GM04504 (cell line): Measurements from ENCODE around the gene NUP210L.
"Not testable (repeated sequence)": the region's sequence is repeated elsewhere in the genome, so short reads cannot be mapped to it uniquely, and the experiment has no call there.

Source experiments
- DNase-seq: peaks from one replicate; pipeline ENCODE4 v3.0.0-alpha.2; 2012; ENCODE audit warnings: low read depth

The NUP210L gene

DNA sequence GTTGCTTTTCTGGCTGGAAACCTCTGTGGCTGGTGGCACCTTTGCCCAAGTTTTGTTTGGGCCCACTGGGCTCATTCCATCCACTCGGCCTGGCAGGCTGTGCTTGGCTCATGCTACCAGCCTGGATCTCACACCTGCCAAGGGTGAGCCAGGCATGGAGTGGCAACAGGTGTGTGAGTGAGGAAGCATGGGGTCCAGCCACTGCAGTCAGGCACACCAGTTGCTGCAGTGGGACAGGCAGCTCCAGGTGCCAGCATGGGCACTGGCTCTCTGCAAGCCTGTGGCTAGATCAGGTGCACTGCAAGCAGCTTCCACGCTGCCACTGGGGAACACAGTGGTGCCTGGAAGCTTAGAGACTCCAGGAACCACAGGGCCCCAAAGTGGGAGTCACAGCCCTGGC is 57.0 kb downstream of the NUP210L start:
- no peak for DNase-seq

GRCh38 chr1:154095456-154096060 is 59.3 kb downstream of the NUP210L start:
- DNase-seq: no peak

DNA sequence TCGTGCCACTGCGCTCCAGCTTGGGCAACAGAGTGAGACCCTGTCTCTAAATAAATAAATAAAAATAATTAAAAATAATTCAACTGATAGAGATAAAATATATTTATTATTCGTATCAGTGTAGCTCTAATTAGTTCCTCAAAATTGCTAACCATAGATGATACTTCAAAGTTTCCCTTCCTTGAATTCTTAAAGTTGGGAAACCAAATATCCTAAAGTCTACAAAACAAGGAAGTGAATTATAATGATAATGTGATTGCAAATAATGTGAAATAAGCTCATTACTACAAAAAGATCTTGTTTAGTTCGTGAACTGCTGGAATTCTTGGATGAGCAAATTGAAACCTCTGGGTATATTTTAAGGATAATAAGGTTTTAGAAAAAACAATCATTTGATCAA is 60.5 kb downstream of the NUP210L start:
- no peak for DNase-seq

DNA sequence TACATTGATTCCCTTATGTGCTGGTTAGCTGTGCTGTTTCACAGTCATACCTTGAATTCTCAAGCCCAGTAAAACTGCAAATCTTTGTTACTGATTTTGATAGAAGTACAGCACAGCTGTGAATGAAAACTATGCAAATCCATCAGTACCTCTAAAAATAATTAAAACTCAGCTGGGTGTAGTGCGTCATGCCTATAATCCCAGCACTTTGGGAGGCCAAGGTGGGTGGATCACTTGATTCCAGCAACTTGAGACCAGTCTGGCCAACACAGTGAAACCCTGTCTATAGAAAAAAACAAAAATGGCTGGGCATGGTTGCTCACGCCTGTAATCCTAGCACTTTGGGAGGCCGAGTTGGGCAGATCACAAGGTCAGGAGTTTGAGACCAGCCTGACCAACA is 61.2 kb downstream of the NUP210L start:
- DNase-seq: no peak

GRCh38 chr1:154091706-154092105 is 63.2 kb downstream of the NUP210L start:
- no peak for DNase-seq

DNA sequence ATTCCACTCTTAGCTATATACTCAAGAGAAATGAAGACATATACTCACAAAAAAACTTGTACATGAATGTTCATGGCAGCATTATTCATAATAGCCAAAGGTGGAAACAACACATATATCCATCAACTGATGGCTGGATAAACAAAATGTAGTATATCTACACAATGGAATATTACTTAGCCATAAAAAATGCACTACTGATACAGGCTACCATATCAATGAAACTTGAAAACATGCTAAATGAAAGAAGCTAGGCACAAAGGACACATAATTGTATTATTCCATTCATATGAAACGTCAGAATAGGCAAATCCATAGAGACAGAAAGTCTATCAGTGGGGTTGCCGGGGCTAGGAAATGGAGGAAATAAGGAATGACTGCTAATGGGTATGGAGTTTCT is 67.3 kb downstream of the NUP210L start:
- no peak for DNase-seq

DNA sequence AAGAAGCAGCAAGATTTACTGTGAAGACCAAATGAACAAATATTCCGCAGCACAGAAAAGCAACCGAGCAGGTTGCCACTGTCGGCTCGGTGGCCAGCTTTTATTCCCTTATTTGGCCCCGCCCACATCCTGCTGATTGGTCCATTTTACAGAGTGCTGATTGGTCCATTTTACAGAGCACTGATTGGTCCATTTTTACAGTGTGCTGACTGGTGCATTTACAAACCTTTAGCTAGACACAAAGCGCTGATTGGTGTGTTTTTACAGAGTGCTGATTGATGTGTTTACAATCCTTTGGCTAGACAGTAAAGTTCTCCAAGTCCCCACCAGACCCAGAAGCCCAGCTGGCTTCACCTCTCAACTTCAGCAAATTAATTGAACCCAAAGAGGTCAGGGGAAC is 71.8 kb downstream of the NUP210L start:
- not testable (repeated sequence) for DNase-seq

DNA sequence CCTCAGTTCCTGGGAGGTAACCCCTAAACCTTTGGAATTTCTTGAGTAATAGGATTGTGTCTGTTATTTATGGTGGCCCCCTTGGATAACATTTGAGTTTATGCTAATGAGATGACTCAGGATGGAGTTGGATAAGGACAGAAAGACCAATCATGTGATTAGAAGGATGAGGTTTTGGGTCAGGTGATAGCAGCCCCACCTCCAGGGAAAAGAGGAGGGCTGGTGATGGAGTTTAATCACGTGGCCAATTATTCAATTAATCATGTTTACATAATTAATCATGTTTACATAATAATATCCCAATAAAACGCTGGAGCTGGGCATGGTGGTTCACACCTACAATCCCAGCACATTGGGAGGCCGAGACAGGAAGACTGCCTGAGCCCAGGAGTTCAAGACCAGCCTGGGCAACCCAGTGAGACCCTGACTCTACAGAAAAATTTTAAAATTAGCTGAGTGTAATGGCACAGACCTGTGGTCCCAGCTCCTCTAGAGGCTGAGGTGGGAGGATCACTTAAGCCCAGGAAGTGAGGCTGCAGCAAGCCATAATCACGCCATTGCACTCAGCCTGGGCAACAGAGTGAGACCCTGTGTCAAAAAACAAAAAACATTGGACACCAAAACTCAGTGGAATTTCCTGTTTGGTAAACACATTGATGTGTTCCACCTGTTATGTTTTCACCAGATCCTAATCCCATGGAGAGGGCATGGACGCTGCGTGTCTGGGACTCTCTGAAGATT is 73.3 kb downstream of the NUP210L start:
- DNase-seq: no peak

DNA sequence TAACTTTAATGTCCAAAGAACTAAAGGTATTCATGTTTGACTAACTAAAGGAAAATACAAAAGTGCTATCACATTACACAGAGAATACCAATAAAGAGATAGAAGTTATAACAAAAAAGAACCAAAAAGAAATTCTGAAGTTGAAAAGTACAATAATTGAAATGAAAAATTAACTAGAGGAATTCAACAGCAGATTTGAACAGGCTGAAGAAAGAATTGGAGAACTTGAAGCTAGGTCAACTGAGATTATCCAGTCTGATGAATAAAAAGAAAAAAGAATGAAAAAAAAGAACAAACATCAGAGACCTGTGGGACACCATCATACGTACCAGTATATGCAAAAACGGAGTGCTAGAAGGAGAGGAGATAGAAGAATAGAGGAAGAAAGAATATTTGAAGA is 78.5 kb downstream of the NUP210L start:
- DNase-seq: no peak

DNA sequence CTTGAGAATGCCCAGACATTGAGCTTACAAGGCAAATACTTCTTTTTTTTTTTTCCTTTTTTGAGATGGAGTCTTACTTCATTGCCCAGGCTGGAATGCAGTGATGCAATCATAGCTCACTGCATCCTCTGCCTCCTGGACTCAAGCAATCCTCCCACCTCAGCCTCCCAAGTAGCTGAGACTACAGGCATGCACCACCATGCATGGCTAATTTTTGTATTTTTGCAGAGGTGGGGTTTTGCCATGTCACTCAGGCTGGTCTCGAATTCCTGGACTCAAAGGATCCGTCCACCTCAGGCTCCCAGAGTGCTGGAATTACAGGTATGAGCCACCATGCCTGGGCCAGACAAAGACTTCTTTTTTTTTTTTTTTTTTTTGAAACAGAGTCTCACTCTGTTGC is 79.1 kb downstream of the NUP210L start:
- DNase-seq: no peak

DNA sequence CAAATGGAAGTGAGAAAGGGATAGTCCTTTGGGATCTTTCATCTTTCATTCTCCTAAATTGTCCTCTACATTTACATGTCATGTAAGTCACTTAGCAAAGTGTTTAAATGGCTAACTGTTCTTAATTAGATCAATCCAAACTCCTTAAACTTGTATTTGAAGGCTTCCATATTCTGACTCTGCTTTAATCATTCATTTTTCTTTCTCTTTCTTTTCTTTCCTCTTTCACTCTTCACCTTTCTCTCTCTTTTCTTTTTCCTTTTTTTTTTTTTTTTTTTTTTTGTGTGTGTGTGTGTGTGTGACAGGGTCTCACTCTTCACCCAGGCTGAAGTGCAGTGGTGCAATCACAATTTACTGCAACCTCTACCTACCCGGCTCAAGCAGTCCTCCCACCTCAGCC is 92.6 kb downstream of the NUP210L start:
- no peak for DNase-seq

GRCh38 chr1:154047436-154047835 is 107.4 kb downstream of the NUP210L start:
- DNase-seq: not testable (repeated sequence)

DNA sequence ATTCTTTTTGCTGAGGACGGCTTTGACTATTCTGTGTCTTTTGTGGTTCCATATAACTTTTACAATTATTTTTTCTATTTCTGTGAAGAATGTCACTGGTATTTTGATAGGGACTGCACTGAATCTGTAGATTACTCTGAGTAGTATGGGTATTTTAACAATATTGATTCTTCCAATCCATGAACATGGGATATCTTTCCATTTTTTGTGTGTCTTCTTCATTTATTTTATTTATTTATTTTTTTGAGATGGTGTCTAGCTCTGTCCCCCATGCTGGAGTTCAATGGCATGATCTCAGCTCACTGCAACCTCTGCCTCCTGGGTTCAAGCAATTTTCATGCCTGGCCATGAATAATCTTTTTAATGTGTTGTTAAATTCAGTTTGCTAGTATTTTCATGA is 121.2 kb downstream of the NUP210L start:
- DNase-seq: not testable (repeated sequence)

- DNase-seq: no peak
Measured at GRCh38 chr1:154019940-154020339, 134.9 kb downstream of the NUP210L start.

DNA sequence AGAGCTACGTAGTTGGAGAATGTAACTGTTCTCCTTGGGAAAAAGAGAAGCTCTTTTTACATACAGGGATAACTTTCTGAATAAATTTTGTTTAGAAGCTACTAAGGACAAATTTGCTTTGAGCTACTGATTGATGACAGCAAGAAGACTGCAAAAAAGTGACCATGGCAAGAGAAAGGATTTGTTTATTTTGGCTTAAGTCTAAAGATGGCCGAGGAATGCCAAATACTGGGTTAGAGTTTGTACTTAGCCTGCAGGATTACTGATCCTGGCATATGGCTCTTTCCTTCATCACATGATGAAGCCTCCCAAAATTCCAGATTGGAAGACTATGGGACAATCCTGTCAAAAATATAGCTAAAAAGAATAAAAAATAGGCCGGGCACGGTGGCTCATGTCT is 135.6 kb downstream of the NUP210L start:
- DNase-seq: no peak

DNA sequence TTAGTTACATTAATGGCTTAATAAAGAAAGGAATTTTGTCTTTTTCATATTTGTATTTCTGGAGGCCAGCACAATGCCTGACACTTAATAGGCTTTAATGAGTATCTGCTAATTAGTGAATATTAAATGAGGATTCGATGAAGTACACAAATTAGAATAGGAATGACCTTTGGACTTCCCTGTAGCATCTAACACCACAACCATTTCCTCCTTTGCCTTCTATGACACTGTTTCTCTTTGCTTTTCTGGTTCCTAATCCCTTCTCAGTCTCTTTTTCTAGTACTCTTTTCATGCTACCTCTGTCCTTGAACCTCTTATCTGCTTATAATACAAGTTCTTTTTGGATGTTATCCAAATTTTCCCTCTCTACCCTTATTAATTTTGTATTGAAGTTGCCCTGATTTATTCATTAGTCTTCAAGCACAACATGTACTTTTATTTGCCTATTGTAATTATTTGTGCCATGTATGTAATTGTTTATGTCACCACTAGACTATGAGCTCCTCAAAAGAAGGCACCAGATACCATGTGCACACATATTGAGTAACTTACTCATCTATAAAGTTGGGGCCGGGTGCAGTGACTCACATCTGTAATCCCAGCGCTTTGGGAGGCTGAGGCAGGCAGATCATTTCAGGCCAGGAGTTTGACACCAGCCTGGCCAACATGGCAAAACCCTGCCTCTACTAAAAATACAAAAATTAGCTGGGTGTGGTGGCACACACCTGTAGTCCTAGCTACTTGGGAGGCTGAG is 140.5 kb downstream of the NUP210L start:
- peak; percentile 20 for DNase-seq

DNA sequence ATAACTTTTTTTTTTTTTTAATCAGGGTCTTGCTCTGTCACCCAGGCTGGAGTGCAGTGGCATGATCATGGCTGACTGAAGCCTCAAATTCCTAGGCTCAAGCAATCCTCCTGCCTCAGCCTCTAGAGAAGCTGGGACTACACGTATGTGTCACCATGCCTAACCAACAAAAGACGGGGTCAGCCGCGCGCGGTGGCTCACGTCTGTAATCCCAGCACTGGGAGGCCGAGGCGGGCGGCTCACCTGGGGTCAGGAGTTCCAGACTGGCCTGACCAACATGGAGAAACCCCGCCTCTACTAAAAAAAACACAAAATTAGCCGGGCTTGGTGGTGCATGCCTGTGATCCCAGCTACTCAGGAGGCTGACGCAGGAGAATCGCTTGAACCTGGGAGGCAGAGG is 142.3 kb downstream of the NUP210L start:
- not testable (repeated sequence) for DNase-seq

GRCh38 chr1:154012129-154012528 is 142.7 kb downstream of the NUP210L start:
- DNase-seq: no peak

DNA sequence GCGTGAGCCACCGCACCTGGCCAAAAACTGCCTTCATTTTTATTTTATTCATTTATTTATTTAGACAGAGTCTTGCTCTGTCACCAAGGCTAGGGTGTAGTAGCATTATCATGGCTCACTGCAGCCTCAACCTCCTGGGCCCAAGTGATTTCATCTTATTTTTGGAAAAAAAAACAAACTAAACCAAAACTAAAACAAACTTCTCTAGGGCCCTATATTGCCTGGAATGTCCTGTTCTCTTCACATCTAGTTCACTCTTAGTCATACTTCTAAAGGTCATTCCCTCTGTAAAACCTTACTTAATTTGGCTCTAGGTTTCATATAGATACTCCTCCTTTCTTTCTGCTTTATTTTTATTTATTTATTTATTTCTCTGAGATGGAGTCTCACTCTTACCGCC is 148.7 kb downstream of the NUP210L start:
- no peak for DNase-seq

DNA sequence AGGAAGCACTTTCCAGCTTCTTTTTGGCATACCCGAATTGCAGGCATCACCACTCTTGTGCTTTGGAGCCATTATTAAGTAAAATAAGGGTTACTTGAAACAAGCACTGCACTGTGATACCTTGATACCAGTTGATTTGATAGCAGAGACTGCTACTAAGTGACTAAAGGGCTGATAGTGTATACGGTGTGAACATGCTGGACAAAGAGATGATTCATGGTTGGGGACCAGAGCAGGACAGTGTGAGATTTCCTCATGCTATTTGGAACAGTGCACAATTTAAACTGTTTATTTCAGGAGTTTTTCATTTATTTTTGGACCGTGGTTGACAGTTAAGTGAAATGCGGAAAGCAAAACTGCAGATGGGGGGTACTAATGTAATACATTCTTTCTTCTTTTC is 154.5 kb downstream of the NUP210L start:
- DNase-seq: no peak

DNA sequence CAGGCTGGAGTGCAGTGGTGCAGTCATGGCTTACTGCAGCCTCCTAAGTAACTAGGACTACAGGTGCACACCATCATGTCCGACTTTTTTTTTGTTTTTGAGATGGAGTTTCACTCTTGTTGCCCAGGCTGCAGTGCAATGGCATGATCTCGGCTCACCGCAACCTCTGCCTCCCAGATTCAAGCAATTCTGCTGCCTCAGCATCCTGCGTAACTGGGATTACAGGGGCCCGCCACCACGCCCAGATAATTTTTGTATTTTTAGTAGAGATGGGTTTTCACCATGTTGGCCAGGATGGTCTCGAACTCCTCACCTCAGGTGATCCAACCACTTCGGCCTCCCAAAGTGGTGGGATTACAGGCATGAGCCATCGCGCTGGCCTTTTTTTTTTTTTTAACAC is 158.0 kb downstream of the NUP210L start:
- DNase-seq: not testable (repeated sequence)

DNA sequence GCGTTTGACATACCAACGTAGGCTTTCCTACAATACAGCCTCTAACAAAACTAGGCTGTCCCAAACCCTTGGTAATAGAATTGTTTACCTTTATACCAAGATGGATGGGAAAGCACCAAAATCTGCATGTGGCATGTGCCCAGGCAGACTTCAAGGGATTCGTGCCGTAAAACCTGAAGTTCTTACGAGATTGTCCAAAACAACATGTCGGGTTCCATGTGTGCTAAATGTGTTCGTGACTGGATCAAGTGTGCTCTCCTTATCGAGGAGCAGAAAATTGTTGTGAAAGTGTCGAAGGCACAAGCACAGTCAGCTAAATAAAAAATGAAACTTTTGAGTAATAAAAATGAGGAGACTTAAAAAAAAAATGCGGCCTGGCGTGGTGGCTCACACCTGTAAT is 159.2 kb downstream of the NUP210L start:
- DNase-seq: no peak

DNA sequence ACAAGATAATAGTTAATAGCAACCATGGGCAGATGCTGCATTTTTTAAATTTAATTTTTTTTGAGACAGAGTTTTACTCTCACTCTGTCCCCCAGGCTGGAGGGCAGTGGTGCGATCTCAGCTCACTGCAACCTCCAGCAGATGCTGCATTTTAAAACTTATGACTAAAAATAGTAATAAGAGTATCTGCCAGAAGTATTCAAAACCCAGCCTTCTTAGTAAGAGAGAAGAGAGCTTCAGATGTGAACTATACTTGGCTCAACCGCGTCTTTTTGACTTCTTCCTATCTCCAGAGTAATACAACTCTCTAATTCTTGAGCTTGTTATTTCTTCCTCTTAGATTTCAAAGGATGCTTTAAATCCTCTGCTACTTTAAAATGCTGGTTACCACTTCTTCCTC is 159.7 kb downstream of the NUP210L start:
- no peak for DNase-seq
